Amygdala (tissue), 56 donors: Measurements from ENCODE around the gene ABL1.
"Not testable (repeated sequence)": the region's sequence is repeated elsewhere in the genome, so short reads cannot be mapped to it uniquely, and the experiment has no call there.

ENCODE experiments used
- DNase-seq, 56 donors: peaks; one replicate each; lab custom pipeline; 2025; lab: John Stamatoyannopoulos, UW

The ABL1 gene

DNA sequence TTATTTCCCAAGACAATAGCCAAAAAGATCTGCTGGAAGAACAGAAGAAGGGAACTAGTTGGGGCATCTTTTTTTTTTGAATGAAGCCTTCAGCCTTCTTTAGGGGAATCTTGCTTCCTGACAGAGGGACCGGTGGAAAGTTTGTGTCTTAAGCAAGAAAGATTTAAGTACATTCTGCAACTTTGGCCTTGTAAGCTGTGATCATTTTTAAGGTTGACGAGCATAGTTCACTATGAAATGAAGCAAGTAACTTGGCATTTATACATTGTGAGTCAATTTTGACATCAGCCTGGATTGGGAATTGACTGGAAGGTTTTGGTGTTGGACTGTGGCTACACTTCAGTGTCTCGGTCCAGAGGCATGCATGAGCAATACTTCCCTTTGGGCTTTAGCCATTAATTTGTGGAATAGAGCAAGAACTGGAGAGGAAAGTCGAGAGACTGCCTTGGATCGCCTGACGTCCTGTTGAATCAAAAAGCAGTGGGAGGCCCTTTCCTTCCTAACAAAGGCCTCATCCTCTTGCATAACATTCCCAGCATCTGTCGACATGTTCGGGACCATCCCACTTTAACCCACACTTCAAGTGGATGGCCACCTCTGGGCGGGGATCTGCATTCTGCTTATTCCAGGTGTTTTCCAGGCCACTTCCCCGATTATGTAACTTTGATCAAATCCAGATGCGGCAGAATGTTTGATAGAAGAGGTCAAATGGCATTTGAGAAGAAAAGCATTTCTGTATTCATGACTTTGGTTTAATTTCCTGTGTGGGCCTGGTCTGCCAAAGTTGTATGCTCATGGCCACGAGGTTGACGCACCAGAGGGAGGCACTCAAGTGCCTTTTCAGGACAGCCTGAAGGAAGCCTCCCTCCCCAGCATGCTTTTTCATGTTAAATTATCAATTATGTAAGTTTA, 12.5 kb downstream of the ABL1 start:
- DNase-seq: peak in 1 of 56 donors; percentile 31

GRCh38 chr9:130848514-130848913, 13.5 kb downstream of the ABL1 start:
- DNase-seq: not testable (repeated sequence)

GRCh38 chr9:130849356-130849755, 14.3 kb downstream of the ABL1 start:
- no peak for DNase-seq

DNA sequence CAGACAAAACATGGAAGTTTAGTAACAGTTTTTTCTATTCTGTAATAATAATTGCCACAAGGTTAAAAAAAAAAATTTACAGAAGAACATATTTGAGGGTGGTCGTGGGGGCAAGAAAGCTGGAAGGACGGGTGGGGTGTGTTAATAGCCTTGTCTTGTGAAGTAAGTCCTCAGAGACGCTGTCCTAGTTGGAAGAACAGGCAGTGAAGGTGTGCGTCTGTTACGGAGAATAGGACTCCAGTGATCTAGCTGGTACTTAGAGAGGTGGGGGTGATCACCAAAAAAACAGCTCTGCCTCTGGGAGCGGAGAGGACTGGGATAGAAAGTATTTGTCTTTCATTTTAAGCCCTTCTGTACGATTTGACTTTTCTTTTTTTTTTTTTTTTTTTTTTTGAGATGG, 17.7 kb downstream of the ABL1 start:
- no peak for DNase-seq

DNA sequence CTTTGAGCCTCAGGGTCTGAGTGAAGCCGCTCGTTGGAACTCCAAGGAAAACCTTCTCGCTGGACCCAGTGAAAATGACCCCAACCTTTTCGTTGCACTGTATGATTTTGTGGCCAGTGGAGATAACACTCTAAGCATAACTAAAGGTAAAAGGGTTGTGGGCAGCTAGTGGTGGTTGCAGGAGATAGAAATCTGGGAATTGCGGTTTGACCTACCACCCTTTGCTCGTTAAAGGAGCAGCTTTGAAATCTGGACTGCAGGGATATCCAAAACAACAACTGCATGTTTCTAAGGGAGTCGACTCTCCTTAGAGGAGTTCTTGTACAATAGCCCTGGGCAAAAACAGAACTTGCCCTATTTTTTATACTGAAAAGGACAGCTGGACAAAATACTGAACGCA, 19.0 kb downstream of the ABL1 start:
- DNase-seq: no peak

DNA sequence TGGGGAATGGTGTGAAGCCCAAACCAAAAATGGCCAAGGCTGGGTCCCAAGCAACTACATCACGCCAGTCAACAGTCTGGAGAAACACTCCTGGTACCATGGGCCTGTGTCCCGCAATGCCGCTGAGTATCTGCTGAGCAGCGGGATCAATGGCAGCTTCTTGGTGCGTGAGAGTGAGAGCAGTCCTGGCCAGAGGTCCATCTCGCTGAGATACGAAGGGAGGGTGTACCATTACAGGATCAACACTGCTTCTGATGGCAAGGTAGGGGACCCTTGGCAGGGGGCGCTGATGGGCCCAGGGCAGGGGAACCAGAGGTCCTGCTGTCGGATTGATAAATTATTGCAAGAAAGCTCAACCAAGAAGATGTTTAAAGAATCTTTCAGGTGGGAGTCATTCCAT, 19.8 kb downstream of the ABL1 start:
- no peak for DNase-seq

DNA sequence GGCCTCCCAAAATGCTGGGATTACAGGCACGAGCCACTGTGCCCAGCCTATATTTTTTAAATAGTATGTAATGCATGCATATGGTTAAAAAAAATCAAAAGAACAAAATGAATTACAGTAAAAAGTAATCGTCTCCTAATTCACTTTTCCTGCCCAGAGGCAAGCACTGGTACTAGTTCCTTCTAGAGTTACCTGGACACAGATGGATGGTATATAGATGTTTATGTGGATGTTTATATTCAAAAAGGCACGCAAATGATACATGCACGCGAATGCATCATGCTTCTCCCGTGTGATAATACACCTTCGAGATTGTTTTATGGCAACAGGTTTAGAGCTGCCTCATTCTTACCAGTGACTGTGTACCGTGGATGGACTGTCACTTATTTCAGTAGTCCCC, 21.4 kb downstream of the ABL1 start:
- DNase-seq: no peak

- DNase-seq: peak in 2 of 56 donors; percentile 22 to 30
Measured at GRCh38 chr9:130857864-130858738, 23.0 kb downstream of the ABL1 start.

DNA sequence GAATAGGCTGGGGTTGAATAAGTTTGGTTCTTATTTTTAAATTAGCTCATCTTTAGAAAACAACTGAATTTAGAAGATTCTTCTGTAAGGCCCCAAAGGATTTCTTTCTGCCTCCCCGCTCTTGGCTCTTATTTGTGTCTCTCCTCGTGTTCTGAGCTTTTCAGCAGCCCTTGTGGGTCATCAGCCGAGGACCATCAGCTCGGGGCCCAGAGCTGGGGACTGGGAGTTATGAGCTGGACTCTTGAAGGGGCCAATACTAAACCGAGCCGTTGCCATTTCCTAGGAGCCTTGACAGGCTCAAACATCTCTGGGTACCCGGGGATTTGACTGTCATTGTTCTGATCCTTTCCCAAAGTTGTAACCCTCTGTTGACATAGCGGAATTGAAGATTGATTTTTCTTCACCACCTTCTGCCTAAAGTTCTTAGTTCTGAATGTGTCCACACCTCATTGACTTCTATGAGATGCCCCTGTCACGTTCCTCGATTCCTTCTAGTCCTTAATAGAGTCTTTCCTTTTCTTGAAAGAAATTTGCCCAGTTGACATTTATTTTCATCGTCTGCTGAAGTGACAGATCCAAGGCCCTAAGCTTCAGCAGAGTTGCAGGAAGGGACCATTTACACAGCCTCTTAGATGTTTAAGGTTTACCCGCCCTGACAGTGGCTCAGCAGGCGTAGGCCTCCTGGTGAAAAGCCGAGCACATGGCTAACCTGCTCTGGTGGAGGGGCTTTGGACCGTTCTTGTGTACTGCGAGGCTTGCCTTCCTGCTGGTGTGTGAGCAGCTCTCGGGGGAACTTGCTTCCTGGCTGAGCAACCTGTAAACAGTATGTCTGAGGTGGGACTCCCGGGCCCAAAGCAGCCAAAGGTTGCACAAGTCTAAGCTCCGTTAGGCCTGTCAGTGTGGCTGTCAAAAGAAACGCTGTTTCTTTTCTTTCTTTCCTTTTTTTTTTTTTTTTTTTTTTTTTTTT, 24.0 kb downstream of the ABL1 start:
- no peak for DNase-seq

DNA sequence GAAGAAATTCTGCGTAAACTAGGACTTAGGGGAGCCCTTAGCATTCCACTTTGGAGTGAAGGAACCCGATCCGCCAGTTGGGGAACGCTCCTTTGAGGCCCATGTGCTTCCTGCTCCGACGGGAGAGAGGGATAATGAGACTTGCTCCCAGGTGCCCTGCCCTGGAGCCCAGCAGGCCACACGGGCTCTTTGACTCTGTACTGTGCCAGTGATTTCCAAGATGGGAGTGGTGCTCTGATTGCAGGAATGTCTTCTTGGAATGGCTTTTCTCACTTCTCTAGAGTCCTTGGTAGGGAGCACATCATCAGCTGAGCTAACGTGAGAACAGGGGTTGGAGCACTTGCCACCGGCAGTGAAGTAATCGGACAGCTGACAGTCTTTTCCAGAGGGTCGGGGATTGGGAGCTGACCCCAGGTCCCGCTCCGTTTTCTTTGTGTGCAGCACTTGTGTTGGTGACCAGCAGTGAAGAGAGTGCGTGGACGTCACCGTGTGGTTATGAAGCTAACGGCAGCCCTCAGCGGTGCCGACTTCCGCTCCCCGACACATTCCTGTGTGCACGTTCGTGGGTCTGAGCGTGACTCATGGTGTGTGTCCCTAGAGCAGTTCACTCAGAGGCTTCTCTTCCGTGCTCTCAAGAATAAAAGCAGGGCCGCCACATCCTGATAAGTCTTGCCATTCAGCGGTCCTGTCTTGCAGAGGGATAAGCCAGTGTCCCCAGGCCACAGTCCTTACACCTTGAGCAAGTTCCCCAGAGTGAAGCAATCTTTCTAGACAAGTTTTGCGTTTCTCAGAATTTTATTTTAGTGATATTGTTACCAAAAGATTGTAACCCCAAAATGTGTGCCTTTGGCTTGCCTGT, 25.6 kb downstream of the ABL1 start:
- peak in 9 of 56 donors; percentile 19 to 55 (median 34) for DNase-seq

DNA sequence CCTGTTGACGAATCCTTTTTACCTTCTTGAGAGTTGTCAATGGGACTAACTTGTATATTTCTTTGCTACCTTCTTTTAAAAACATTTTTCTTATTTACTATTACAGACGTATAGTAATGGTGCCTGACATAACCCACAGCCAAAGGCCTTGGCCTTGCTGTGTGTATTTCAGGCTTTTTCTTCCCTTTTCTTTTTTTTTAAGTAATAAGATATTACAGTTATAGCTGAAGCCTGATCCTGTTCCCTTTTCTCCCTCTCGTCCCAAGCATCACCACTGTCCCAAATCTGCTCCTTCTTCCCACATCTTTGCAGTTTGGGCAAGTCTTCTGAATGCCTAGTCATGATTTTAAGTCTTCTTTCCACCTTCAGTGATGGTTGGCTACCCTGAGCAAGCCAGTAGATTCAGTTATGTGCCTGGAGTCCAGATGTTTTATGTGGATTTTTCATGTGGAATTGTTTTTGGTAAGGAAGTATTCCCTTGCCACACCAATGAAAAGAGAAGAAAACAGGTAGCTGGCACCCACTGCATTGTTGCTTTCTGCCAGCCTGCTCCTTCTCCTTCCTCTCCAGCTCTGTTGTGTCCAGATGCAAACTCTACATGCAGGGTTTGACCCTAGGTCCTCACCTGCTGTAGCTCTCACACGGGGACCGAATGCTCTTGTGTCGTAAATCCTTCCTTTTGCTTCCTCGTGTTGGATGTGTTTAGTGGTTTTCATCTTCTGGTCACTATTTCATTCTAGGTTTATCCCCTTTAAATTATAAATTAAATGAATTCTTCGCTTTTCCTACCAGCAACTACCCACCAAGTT, 26.5 kb downstream of the ABL1 start:
- no peak for DNase-seq

DNA sequence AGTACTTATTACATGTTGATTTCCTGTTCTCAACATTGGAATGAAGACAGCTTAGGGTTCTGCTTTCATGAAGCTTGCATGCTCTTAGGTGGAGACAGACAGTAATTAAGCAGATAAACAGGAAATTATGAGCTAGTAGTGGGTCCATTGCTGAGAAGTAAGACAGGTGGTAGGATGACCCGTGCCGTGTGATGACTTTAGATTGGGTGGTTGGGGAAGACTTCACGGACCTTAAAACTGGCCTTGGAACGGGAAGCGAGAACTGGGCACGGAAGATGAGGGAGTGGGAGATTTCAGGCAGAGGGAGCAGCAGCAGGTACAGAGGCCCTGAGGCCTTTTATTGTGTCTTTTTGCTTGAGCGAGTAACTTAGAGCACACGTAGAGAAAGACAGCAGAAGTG, 27.2 kb downstream of the ABL1 start:
- no peak for DNase-seq

- DNase-seq: no peak
Measured at GRCh38 chr9:130862747-130863146, 27.7 kb downstream of the ABL1 start.

- no peak for DNase-seq
Measured at GRCh38 chr9:130864541-130864940, 29.5 kb downstream of the ABL1 start.

- no peak for DNase-seq
Measured at GRCh38 chr9:130865921-130866320, 30.9 kb downstream of the ABL1 start.

DNA sequence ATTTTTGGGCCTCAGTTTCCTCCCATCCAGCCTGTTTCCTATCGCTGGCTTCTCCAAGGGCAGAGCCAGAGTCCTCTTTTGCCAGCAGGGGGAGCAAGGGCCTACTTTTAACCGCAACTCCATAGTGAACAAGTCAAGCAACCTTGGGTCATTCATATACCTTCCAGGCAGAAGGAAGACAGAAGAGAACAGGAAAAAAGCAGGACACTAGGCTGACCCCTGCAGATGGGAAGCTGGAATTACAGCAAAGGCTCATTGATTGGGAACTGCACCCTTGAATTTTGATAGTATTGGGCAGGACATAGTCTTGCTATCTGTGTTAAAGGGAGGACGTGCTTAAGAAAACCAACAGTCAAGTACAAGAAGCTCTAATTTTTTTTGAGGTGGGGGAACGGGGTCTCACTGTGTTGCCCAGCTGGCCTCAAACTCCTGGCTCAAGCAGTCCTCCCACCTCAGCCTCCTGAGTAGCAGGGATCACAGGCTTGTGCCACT, 31.5 kb downstream of the ABL1 start:
- DNase-seq: peak in 25 of 56 donors; percentile 19 to 75 (median 38)

DNA sequence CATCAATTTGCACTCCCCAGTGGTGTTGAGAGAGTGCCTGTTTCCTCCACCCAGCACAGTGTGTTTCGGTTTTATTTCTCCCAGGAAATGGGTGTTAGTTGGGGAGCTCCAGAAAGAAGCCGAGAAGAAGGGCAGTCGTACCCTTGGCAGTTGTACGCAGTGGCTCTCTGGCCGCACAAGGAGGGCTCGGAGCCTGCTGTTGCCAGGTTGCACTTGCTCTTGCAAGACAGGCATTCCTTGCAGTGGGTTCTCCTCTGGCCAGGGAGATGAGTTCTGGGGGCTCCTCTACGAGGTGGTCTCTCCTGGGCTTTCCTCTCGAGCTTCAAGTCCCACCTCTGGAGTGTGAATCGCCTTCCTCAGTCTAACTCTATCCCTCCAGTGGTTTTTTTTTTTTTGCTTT, 32.5 kb downstream of the ABL1 start:
- no peak for DNase-seq

DNA sequence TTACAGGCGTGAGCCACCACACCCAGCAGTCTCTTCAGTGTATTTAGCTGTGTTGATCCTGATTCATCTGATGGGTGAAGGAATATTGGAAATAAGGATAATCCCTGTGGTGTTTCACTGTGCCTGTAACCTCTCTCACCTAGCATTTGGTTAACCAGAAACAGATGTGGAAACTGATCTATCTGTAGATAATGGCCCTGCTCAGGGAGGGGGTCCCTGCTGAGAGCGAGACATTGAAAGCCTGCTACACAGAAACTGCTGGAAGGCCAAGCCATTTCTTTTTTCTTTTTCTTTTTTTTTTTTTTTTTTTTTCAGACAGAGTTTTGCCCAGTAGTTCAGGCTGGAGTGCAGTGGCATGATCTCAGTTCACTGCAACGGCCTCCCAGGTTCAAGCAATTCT, 33.2 kb downstream of the ABL1 start:
- DNase-seq: no peak
